Neural progenitor cell (in vitro differentiated cells): ENCODE results near the gene MNT. TPM values are rescaled to one million over a fixed set of nuclear protein-coding genes. Genes with fewer than 3 reads are reported as not detected.

Source experiments
- DNase-seq: peaks from one replicate; pipeline ENCODE4 v3.0.0-alpha.2; 2016; ENCODE audit warnings: low spot score
- H2AFZ ChIP-seq: fragments of 200-600 bp; sonication (generic); replicated peaks from 2 replicates; pipeline ENCODE4 v1.6.1; 2016; ENCODE audit warnings: antibody characterized with exemption
- H3F3A ChIP-seq: fragments of 200-600 bp; sonication (generic); 2 replicates; pipeline ENCODE4 v1.6.1; 2016; ENCODE audit warnings: antibody characterized with exemption, low read depth
- H3K27ac ChIP-seq: fragments of 200-600 bp; sonication (generic); 2 replicates; pipeline ENCODE4 v1.5.1; 2016; ENCODE audit warnings: mild to moderate bottlenecking
- H3K27me3 ChIP-seq: fragments of 200-600 bp; sonication (generic); 2 replicates; pipeline ENCODE4 v1.6.1; 2016; ENCODE audit warnings: mild to moderate bottlenecking, moderate library complexity
- H3K36me3 ChIP-seq: fragments of 200-600 bp; sonication (generic); 2 replicates; pipeline ENCODE4 v1.5.1; 2016
- H3K4me1 ChIP-seq: fragments of 200-600 bp; sonication (generic); 2 replicates; pipeline ENCODE4 v1.6.1; 2016; ENCODE audit warnings: mixed run types
- H3K4me2 ChIP-seq: fragments of 200-600 bp; sonication (generic); 2 replicates; pipeline ENCODE4 v1.6.1; 2016
- H3K4me3 ChIP-seq: fragments of 200-600 bp; sonication (generic); 2 replicates; pipeline ENCODE4 v1.5.1; 2016
- H3K79me2 ChIP-seq: fragments of 200-600 bp; sonication (generic); 2 replicates; pipeline ENCODE4 v1.6.1; 2016; ENCODE audit warnings: low read depth
- H3K9ac ChIP-seq: fragments of 200-600 bp; sonication (generic); 2 replicates; pipeline ENCODE4 v1.6.1; 2016
- H3K9me3 ChIP-seq: fragments of 200-600 bp; sonication (generic); 2 replicates; pipeline ENCODE4 v1.5.1; 2016; ENCODE audit warnings: low read depth
- H4K20me1 ChIP-seq: fragments of 200-600 bp; sonication (generic); 2 replicates; pipeline ENCODE4 v1.6.1; 2016; ENCODE audit warnings: low read depth
- H3K27ac Mint-ChIP-seq: 3 replicates; pipeline ENCODE4 v1.8.0; 2021; ENCODE audit warnings: mixed read lengths
- H3K27me3 Mint-ChIP-seq: 2 replicates; pipeline ENCODE4 v1.8.0; 2022; ENCODE audit warnings: low read depth, mild to moderate bottlenecking, inconsistent platforms, moderate library complexity, mixed read lengths; ENCODE audit not compliant: insufficient read depth
- H3K36me3 Mint-ChIP-seq: 3 replicates; pipeline ENCODE4 v1.8.0; 2021; ENCODE audit warnings: mixed read lengths
- H3K4me1 Mint-ChIP-seq: 3 replicates; pipeline ENCODE4 v1.8.0; 2021; ENCODE audit warnings: mixed read lengths
- H3K4me3 Mint-ChIP-seq: 3 replicates; pipeline ENCODE4 v1.8.0; 2021; ENCODE audit warnings: mild to moderate bottlenecking, moderate library complexity, mixed read lengths
- H3K9me3 Mint-ChIP-seq: 3 replicates; pipeline ENCODE4 v1.8.0; 2020; ENCODE audit warnings: mixed read lengths
- EZH2 ChIP-seq: fragments of 200-600 bp; sonication (generic); IDR thresholded peaks from 2 replicates; pipeline ENCODE4 v1.6.1; 2017; ENCODE audit warnings: antibody characterized with exemption, mild to moderate bottlenecking, moderate library complexity
- EZH2phosphoT487 ChIP-seq: fragments of 200-600 bp; sonication (generic); IDR thresholded peaks from 2 replicates; pipeline ENCODE4 v1.6.1; 2017; ENCODE audit warnings: antibody characterized with exemption
- total RNA-seq: library from RNA; depleted of rRNA; stranded (reverse); fragments of >200 nt; gene quantifications from 2 replicates; pipeline ENCODE4 v1.2.3, GENCODE V29; 2015; ENCODE audit warnings: low replicate concordance
- TF ChIP-seq, protein P1 (sequence below): fragments of 200-600 bp; sonication (generic); IDR thresholded peaks from 2 replicates; pipeline ENCODE4 v1.5.1; 2017; ENCODE audit warnings: antibody characterized with exemption, mild to moderate bottlenecking

Gene MNT
- total RNA-seq, 1 donor from 2014 or later: 2.2 TPM

DNA sequence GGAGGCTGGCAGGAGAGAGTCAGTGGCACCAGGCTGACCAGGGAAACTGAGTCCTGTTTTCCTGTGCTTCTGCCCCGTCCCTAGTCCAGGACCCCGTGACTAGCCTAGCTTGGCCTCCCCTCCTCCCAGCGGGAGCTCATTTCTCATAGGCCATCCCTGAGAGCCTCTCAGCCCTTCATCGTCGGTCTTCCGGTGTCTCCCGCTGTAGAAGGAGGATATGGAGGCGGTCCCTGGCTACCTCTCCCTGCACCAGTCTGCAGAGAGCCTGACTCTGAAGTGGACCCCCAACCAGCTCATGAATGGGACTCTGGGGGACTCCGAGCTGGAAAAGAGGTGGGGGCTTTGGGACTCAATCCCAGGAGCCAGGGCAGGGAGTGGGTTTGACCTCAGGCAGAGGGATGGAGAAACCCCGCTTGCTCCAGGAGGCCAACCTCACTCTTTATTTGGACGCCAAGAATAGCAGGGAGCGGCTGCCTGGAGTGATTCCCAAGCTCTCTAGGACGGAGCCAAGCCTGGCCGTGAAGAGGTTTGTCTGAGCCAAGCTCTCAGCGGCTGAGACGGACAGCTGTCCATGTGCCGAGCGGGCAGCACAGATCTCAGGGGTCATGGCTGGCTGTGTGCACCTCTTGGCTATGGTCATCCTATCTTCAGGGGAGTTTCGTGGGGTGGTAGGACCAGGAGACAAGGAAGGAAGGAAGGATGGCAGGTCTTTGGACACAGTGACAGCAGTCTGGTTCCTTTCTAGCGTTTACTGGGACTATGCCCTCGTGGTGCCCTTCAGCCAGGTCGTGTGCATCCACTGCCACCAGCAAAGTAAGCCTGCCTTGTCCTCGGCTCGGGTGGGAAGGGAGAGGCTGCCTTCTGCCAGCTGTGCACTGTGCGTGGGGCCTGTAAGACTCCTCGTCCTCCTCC lies 36.8 kb downstream of the MNT start:
- no peaks in the 10 kb centered on the region for H3K9me3 Mint-ChIP-seq
- H4K20me1 ChIP-seq: no peaks in the 10 kb centered on the region
- H3K4me1 Mint-ChIP-seq: peaks cover 15% of the 10 kb centered on the region
- H3K36me3 Mint-ChIP-seq: peaks cover 4% of the 10 kb centered on the region
- no peak for DNase-seq
- H3K79me2 ChIP-seq: no peaks in the 10 kb centered on the region
- H2AFZ ChIP-seq: no peak overlapping the region
- no peak overlapping the region for H3K4me3 ChIP-seq
- peaks cover 2% of the 10 kb centered on the region for H3K27me3 Mint-ChIP-seq
- H3K27me3 ChIP-seq: no peaks in the 10 kb centered on the region
- peaks cover 4% of the 10 kb centered on the region for H3F3A ChIP-seq
- no peaks in the 10 kb centered on the region for H3K4me1 ChIP-seq
- TF ChIP-seq EZH2 (no peak), EZH2phosphoT487 (no peak)
- TF ChIP-seq, protein P1, sequence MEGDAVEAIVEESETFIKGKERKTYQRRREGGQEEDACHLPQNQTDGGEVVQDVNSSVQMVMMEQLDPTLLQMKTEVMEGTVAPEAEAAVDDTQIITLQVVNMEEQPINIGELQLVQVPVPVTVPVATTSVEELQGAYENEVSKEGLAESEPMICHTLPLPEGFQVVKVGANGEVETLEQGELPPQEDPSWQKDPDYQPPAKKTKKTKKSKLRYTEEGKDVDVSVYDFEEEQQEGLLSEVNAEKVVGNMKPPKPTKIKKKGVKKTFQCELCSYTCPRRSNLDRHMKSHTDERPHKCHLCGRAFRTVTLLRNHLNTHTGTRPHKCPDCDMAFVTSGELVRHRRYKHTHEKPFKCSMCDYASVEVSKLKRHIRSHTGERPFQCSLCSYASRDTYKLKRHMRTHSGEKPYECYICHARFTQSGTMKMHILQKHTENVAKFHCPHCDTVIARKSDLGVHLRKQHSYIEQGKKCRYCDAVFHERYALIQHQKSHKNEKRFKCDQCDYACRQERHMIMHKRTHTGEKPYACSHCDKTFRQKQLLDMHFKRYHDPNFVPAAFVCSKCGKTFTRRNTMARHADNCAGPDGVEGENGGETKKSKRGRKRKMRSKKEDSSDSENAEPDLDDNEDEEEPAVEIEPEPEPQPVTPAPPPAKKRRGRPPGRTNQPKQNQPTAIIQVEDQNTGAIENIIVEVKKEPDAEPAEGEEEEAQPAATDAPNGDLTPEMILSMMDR: no peak
- H3K27ac ChIP-seq: no peak overlapping the region
- H3K36me3 ChIP-seq: no peaks in the 10 kb centered on the region
- H3K27ac Mint-ChIP-seq: peak overlapping the region; percentile 29
- H3K4me2 ChIP-seq: no peak overlapping the region
- H3K9me3 ChIP-seq: no peaks in the 10 kb centered on the region
- peak overlapping the region; percentile 27 for H3K9ac ChIP-seq
- H3K4me3 Mint-ChIP-seq: no peak overlapping the region

DNA sequence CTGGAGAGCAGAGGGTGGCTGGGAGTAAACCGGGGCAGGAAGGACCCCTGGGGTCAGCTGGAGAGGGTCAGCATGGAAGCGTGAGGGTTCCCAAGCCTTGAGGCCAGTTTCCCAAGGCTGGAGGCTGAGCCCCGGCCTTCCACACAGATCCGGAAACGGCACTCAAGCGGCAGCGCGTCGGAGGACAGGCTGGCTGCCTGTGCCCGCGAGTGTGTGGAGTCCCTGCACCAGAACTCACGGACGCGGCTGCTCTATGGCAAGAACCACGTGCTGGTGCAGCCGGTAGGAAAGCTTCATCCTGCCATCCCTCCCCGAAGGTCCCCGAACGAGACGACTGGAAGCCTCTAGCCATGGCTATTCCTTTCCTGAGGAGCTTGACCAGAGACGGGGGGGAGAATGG lies 37.5 kb downstream of the MNT start:
- no peaks in the 10 kb centered on the region for H3K36me3 ChIP-seq
- H3F3A ChIP-seq: peaks cover 4% of the 10 kb centered on the region
- no peak overlapping the region for H2AFZ ChIP-seq
- H3K4me3 Mint-ChIP-seq: no peak overlapping the region
- H3K36me3 Mint-ChIP-seq: peaks cover 4% of the 10 kb centered on the region
- H3K4me2 ChIP-seq: no peak overlapping the region
- TF ChIP-seq EZH2: no peak
- H3K27me3 Mint-ChIP-seq: peaks cover 2% of the 10 kb centered on the region
- H3K4me3 ChIP-seq: no peak overlapping the region
- peaks cover 15% of the 10 kb centered on the region for H3K4me1 Mint-ChIP-seq
- DNase-seq: no peak
- H3K79me2 ChIP-seq: no peaks in the 10 kb centered on the region
- no peak overlapping the region for H3K27ac Mint-ChIP-seq
- H3K9me3 Mint-ChIP-seq: no peaks in the 10 kb centered on the region
- H4K20me1 ChIP-seq: no peaks in the 10 kb centered on the region
- no peak overlapping the region for H3K27ac ChIP-seq
- H3K9me3 ChIP-seq: no peaks in the 10 kb centered on the region
- H3K4me1 ChIP-seq: no peaks in the 10 kb centered on the region
- H3K9ac ChIP-seq: no peak overlapping the region
- no peaks in the 10 kb centered on the region for H3K27me3 ChIP-seq

DNA sequence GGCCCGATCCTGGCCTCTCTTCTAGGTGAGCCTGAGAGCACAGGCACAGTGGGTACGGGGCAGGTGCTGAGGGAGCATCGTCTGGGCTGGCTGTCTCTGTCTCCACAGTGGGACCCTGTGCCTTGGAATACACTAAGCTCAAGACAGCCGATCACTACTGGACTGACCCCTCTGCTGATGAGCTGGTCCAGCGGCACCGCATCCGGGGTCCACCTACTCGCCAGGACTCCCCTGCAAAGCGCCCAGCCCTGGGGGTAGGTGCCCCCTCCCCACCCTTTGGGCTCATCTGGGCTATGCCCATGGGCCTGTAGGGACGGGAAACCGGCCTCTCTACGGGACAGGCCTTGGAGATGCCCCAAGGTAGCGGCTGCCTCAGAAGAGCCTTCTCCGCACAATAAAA lies 38.0 kb downstream of the MNT start:
- H4K20me1 ChIP-seq: no peaks in the 10 kb centered on the region

More for the DNA sequence above, 38.0 kb downstream of the MNT start:
- H3K9me3 ChIP-seq: no peaks in the 10 kb centered on the region
- no peaks in the 10 kb centered on the region for H3K27me3 ChIP-seq
- no peak for TF ChIP-seq EZH2phosphoT487
- TF ChIP-seq, protein P1: no peak
- no peak for TF ChIP-seq EZH2
- H3K4me2 ChIP-seq: no peak overlapping the region
- no peak overlapping the region for H3K27ac ChIP-seq
- H3K4me3 Mint-ChIP-seq: no peak overlapping the region
- H3K27ac Mint-ChIP-seq: no peak overlapping the region
- peaks cover 15% of the 10 kb centered on the region for H3K4me1 Mint-ChIP-seq
- no peaks in the 10 kb centered on the region for H3K79me2 ChIP-seq
- peaks cover 2% of the 10 kb centered on the region for H3K27me3 Mint-ChIP-seq
- H3K9me3 Mint-ChIP-seq: no peaks in the 10 kb centered on the region
- H3K4me1 ChIP-seq: no peaks in the 10 kb centered on the region
- H3K4me3 ChIP-seq: no peak overlapping the region
- H3F3A ChIP-seq: peaks cover 4% of the 10 kb centered on the region
- DNase-seq: no peak
- H3K36me3 ChIP-seq: no peaks in the 10 kb centered on the region
- H2AFZ ChIP-seq: no peak overlapping the region
- peaks cover 4% of the 10 kb centered on the region for H3K36me3 Mint-ChIP-seq
- no peak overlapping the region for H3K9ac ChIP-seq
